ENCODE results near the gene PNPO. TPM values are rescaled to one million over a fixed set of nuclear protein-coding genes. Genes with fewer than 3 reads are reported as not detected.

PNPO gene
- total and polyA plus RNA-seq, 2 of the 13 experiments (the other 11 are each of a cell fraction or from before 2014, with no cell fraction given) = 47.9 to 63.3 TPM

DNA sequence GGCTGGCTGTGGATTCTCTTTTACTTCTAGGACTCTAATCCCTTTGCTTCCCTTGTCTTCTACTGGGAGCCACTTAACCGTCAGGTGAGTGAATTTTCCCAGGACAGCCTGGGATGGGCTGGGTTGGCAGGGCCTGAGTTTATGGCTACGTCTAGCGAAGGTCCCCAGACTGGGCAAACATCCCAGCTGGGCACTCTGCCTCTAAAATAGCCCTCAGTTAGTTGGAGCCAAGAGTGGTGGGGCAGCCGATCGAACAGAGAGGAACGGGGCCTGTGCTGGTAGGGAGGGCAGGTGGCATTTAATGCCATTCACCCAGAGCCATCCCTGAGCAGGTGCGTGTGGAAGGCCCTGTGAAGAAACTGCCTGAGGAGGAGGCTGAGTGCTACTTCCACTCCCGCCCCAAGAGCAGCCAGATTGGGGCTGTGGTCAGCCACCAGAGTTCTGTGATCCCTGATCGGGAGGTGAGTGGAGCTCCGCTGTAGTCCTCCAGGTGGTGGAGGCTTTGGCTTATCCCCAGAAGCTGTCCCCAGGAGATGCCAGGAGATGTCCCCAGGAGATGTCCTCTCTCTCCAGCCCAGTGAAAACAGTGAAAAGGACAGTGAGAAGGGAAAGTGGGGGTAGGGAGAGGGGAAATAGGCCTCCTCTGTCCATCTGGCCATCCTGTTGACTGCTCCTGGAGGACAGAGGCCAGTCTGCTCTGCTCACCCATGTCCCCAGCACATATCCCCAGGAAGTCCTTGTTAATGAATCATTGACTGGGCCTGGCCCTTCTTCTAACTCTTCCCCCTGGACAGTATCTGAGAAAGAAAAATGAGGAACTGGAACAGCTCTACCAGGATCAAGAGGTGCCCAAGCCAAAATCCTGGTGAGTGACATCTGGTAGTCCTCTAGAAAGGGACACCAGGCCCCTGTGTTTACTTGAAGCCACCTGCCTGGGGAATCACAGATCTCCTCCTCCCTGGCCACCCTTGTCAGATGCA, 4.4 kb downstream of the PNPO start:
- Histone ChIP-seq H3K9ac (ENCODE audit: insufficient read depth, low read depth, low read length) (peak overlapping the region; percentile 14), H3K4me3 (replicated peaks in 1 of 3; ENCODE audit: insufficient read depth in 1 of 3, low read depth in 2 of 3, low read length in 3 of 3) (no peak overlapping the region), H4K20me1 (ENCODE audit: insufficient read depth, low read length) (no peaks in the 10 kb centered on the region), H3K36me3 (replicated peaks in 1 of 2; ENCODE audit: control insufficient read depth in 1 of 2, insufficient read depth in 2 of 2, low read length in 2 of 2) (peaks cover 6 to 42% of the 10 kb centered on the region in 2 experiments), H2AFZ (ENCODE audit: low read length) (no peak overlapping the region), H3K4me1 (ENCODE audit: insufficient read depth, low read length) (peaks cover 92% of the 10 kb centered on the region), H3K27ac (ENCODE audit: extremely low read length, insufficient read depth, low read length) (peak overlapping the region; percentile 55), H3K27me3 (ENCODE audit: control insufficient read depth in 1 of 2, insufficient read depth in 2 of 2, low read length in 2 of 2) (no peaks in the 10 kb centered on the region), H3K9me3 (ENCODE audit: low read length) (no peaks in the 10 kb centered on the region), H3K79me2 (ENCODE audit: insufficient read depth, low read length) (peaks cover 20% of the 10 kb centered on the region), H3K4me2 (ENCODE audit: low read depth, low read length) (peak overlapping the region; percentile 23)
- CTCF ChIA-PET (ENCODE audit: low intra/inter-chr PET ratio, low total read pairs) = interaction anchor here (1.6 kb wide), 1 partner anchor 25 kb away, joined by 11 read pairs; the partner anchor contains the start of gene CDK5RAP3
- WGBS (ENCODE audit: low lambda C conversion rate) = 95% methylated on average over 10 of the region's 10 CpGs
- DNase-seq (ENCODE audit: low spot score) = no peak
- intact Hi-C loops (cut with micrococcal nuclease; ENCODE audit: unreplicated experiment) = no loop called here
- in situ Hi-C loops (cut with HindIII; ENCODE audit: extremely low pct_ligation_motif_present, low pct_unique_long_range_greater_than_20kb) = no loop called here
- no TSS peak for BruUV-seq (replicated peaks)
- no peak for FAIRE-seq
- no peak; the same call in 2 of the 3 replicates for ATAC-seq
- POLR2A ChIA-PET = interaction anchor here (0.6 to 2.1 kb wide), 3 partner anchors 25 to 73 kb away, joined by 3 to 31 read pairs (median 3); partner anchors contain the start of genes CDK5RAP3 and SP2
- TF ChIP-seq ETV5 (CRISPR knock-in tag; IDR thresholded peaks at IDR 0.05; ENCODE audit: borderline replicate concordance) (peak; percentile 10), ZNF17 (CRISPR knock-in tag; IDR thresholded peaks at IDR 0.05) (no peak), POLR2AphosphoS2 (IDR thresholded peaks at IDR 0.05; ENCODE audit: low read depth, low read length) (no peak), MED8 (CRISPR knock-in tag; IDR thresholded peaks at IDR 0.05; ENCODE audit: insufficient replicate concordance) (no peak), DMAP1 (CRISPR knock-in tag; IDR thresholded peaks at IDR 0.05) (no peak), HOXA3 (CRISPR knock-in tag; IDR thresholded peaks at IDR 0.05) (0 out of 2 replicates have a peak, but pooled peaks have one; percentile 10), RELA (CRISPR knock-in tag; IDR thresholded peaks at IDR 0.05) (no peak), JUNB (CRISPR knock-in tag; IDR thresholded peaks at IDR 0.05; ENCODE audit: borderline replicate concordance) (no peak), ZIK1 (CRISPR knock-in tag; IDR thresholded peaks at IDR 0.05; ENCODE audit: borderline replicate concordance, low read depth) (no peak)
- TF ChIP-seq, protein P1, sequence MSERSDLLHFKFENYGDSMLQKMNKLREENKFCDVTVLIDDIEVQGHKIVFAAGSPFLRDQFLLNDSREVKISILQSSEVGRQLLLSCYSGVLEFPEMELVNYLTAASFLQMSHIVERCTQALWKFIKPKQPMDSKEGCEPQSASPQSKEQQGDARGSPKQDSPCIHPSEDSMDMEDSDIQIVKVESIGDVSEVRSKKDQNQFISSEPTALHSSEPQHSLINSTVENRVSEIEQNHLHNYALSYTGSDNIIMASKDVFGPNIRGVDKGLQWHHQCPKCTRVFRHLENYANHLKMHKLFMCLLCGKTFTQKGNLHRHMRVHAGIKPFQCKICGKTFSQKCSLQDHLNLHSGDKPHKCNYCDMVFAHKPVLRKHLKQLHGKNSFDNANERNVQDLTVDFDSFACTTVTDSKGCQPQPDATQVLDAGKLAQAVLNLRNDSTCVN (CRISPR knock-in tag; IDR thresholded peaks at IDR 0.05; ENCODE audit: borderline replicate concordance) = no peak
- TF ChIP-seq, protein P2, sequence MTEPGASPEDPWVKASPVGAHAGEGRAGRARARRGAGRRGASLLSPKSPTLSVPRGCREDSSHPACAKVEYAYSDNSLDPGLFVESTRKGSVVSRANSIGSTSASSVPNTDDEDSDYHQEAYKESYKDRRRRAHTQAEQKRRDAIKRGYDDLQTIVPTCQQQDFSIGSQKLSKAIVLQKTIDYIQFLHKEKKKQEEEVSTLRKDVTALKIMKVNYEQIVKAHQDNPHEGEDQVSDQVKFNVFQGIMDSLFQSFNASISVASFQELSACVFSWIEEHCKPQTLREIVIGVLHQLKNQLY (CRISPR knock-in tag; IDR thresholded peaks at IDR 0.05) = no peak
- TF ChIP-seq, protein P3, sequence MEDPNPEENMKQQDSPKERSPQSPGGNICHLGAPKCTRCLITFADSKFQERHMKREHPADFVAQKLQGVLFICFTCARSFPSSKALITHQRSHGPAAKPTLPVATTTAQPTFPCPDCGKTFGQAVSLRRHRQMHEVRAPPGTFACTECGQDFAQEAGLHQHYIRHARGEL (CRISPR knock-in tag; IDR thresholded peaks at IDR 0.05) = no peak
- TF ChIP-seq, protein P4, sequence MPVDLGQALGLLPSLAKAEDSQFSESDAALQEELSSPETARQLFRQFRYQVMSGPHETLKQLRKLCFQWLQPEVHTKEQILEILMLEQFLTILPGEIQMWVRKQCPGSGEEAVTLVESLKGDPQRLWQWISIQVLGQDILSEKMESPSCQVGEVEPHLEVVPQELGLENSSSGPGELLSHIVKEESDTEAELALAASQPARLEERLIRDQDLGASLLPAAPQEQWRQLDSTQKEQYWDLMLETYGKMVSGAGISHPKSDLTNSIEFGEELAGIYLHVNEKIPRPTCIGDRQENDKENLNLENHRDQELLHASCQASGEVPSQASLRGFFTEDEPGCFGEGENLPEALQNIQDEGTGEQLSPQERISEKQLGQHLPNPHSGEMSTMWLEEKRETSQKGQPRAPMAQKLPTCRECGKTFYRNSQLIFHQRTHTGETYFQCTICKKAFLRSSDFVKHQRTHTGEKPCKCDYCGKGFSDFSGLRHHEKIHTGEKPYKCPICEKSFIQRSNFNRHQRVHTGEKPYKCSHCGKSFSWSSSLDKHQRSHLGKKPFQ (CRISPR knock-in tag; IDR thresholded peaks at IDR 0.05; ENCODE audit: insufficient replicate concordance) = no peak
- TF ChIP-seq, protein P5, sequence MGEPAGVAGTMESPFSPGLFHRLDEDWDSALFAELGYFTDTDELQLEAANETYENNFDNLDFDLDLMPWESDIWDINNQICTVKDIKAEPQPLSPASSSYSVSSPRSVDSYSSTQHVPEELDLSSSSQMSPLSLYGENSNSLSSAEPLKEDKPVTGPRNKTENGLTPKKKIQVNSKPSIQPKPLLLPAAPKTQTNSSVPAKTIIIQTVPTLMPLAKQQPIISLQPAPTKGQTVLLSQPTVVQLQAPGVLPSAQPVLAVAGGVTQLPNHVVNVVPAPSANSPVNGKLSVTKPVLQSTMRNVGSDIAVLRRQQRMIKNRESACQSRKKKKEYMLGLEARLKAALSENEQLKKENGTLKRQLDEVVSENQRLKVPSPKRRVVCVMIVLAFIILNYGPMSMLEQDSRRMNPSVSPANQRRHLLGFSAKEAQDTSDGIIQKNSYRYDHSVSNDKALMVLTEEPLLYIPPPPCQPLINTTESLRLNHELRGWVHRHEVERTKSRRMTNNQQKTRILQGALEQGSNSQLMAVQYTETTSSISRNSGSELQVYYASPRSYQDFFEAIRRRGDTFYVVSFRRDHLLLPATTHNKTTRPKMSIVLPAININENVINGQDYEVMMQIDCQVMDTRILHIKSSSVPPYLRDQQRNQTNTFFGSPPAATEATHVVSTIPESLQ (CRISPR knock-in tag; conservative IDR thresholded peaks at IDR 0.05) = no peak
- TF ChIP-seq, protein P6, sequence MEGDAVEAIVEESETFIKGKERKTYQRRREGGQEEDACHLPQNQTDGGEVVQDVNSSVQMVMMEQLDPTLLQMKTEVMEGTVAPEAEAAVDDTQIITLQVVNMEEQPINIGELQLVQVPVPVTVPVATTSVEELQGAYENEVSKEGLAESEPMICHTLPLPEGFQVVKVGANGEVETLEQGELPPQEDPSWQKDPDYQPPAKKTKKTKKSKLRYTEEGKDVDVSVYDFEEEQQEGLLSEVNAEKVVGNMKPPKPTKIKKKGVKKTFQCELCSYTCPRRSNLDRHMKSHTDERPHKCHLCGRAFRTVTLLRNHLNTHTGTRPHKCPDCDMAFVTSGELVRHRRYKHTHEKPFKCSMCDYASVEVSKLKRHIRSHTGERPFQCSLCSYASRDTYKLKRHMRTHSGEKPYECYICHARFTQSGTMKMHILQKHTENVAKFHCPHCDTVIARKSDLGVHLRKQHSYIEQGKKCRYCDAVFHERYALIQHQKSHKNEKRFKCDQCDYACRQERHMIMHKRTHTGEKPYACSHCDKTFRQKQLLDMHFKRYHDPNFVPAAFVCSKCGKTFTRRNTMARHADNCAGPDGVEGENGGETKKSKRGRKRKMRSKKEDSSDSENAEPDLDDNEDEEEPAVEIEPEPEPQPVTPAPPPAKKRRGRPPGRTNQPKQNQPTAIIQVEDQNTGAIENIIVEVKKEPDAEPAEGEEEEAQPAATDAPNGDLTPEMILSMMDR (CRISPR knock-in tag; IDR thresholded peaks at IDR 0.05) = no peak; the same call in 1 of the 2 replicates
